Tibial nerve (tissue), 3 donors: ENCODE results near the gene SNED1.

Experiments
- POLR2A ChIP-seq, 2 donors: fragments of 450-650 bp; IDR thresholded peaks; one replicate each; pipeline ENCODE4 v1.6.1; 2017; ENCODE audit warnings: antibody characterized with exemption in 2 of 2, mild to moderate bottlenecking in 2 of 2, moderate library complexity in 2 of 2
- TF ChIP-seq, protein P1 (sequence below), 5 experiments: fragments of 200-600 bp in 3 of 5; fragments of 450-650 bp in 2 of 5; sonication (generic) in 3 of 5; IDR thresholded peaks; one replicate each; pipeline ENCODE4 v1.5.1; 2016 to 2019; ENCODE audit warnings: antibody characterized with exemption in 5 of 5, mild to moderate bottlenecking in 3 of 5, moderate library complexity in 2 of 5

DNA sequence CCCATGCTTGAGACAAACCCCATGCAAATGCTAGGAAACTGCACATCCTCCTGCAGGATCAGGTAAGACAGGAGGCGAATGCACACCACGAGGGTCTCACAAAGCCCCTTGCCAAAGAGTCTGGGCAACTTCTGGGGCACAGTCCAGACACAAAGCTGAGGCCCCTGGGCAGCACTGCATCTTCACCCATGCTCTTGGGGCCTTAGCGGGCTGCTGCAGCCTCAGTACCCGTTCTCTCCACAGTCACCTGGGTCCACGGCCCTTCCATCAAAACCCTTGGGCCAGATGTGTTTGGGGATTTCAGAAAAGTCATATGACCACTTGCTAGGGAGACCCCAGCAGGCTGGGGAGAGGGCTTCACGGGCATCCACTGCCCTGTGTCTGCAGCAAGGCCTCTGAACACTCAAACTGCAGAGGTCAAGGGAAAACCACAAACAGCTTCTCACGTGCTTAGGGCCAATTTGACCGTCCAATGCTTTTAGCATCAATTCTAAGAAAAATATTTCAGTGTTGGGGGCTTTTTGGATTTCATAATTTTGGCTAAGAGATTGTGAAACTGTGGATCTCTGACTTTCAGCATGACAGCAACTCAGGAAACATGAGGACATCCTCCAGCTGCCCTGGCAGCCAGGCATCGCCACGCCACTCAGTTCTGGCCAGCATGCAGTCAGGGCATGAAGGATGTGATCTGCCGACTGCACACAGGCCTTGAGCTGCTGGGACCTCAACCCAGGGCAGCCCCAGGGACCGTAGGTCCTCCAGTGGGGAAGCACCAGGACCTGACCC, 130.9 kb downstream of the SNED1 start:
- TF ChIP-seq, protein P1, sequence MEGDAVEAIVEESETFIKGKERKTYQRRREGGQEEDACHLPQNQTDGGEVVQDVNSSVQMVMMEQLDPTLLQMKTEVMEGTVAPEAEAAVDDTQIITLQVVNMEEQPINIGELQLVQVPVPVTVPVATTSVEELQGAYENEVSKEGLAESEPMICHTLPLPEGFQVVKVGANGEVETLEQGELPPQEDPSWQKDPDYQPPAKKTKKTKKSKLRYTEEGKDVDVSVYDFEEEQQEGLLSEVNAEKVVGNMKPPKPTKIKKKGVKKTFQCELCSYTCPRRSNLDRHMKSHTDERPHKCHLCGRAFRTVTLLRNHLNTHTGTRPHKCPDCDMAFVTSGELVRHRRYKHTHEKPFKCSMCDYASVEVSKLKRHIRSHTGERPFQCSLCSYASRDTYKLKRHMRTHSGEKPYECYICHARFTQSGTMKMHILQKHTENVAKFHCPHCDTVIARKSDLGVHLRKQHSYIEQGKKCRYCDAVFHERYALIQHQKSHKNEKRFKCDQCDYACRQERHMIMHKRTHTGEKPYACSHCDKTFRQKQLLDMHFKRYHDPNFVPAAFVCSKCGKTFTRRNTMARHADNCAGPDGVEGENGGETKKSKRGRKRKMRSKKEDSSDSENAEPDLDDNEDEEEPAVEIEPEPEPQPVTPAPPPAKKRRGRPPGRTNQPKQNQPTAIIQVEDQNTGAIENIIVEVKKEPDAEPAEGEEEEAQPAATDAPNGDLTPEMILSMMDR (IDR thresholded peaks at IDR 0.05): no peak
- TF ChIP-seq POLR2A (IDR thresholded peaks at IDR 0.05): no peak
